DOHH2 (cell line): ENCODE data around the gene BCAS1.

Source experiments
- H3F3A ChIP-seq: fragments of 200-600 bp; sonication (generic), shearing (Covaris generic); 2 replicates; pipeline ENCODE4 v1.6.0; 2016; ENCODE audit warnings: antibody characterized with exemption, mild to moderate bottlenecking; ENCODE audit not compliant: control insufficient read depth, insufficient read depth
- H3K27ac ChIP-seq: fragments of 200-600 bp; sonication (generic); 2 replicates; pipeline ENCODE4 v1.5.1; 2014; ENCODE audit warnings: low read depth, mild to moderate bottlenecking, low read length, moderate library complexity
- H3K27me3 ChIP-seq: fragments of 200-600 bp; sonication (generic); 2 replicates; pipeline ENCODE4 v1.6.1; 2014; ENCODE audit warnings: mild to moderate bottlenecking, low read length, mixed read lengths; ENCODE audit not compliant: control insufficient read depth
- H3K36me3 ChIP-seq: fragments of 200-600 bp; sonication (generic); 2 replicates; pipeline ENCODE4 v1.6.1; 2014; ENCODE audit warnings: mild to moderate bottlenecking, low read length, moderate library complexity, mixed read lengths; ENCODE audit not compliant: control insufficient read depth
- H3K4me1 ChIP-seq: fragments of 200-600 bp; sonication (generic); 2 replicates; pipeline ENCODE4 v1.6.1; 2014; ENCODE audit warnings: mild to moderate bottlenecking, low read length, mixed read lengths; ENCODE audit not compliant: control insufficient read depth
- H3K4me2 ChIP-seq: fragments of 200-600 bp; sonication (generic); 2 replicates; pipeline ENCODE4 v1.6.0; 2014; ENCODE audit warnings: mild to moderate bottlenecking, low read length, moderate library complexity
- H3K4me3 ChIP-seq: fragments of 200-600 bp; sonication (generic); 2 replicates; pipeline ENCODE4 v1.5.1; 2014; ENCODE audit warnings: mild to moderate bottlenecking, low read length, mixed read lengths
- H3K79me2 ChIP-seq: fragments of 200-600 bp; sonication (generic); 2 replicates; pipeline ENCODE4 v1.6.1; 2014; ENCODE audit warnings: mild to moderate bottlenecking, low read length, mixed read lengths; ENCODE audit not compliant: control insufficient read depth
- H3K9me2 ChIP-seq: fragments of 200-600 bp; sonication (generic); replicated peaks from 2 replicates; pipeline ENCODE4 v1.6.1; 2014; ENCODE audit warnings: mild to moderate bottlenecking, low read length, mixed read lengths; ENCODE audit not compliant: control insufficient read depth
- H3K9me3 ChIP-seq: fragments of 200-600 bp; sonication (generic); 2 replicates; pipeline ENCODE4 v1.6.1; 2014; ENCODE audit warnings: antibody characterized with exemption, low read length, mixed read lengths; ENCODE audit not compliant: control insufficient read depth, insufficient read depth
- H4K20me1 ChIP-seq: fragments of 200-600 bp; sonication (generic); 2 replicates; pipeline ENCODE4 v1.6.0; 2014; ENCODE audit warnings: low read depth, mild to moderate bottlenecking, antibody characterized with exemption, low read length, moderate library complexity; ENCODE audit not compliant: control insufficient read depth, insufficient read depth
- EZH2phosphoT487 ChIP-seq: fragments of 200-600 bp; sonication (generic); IDR thresholded peaks from 2 replicates; pipeline ENCODE4 v1.6.1; 2017; ENCODE audit warnings: borderline replicate concordance, mild to moderate bottlenecking, antibody characterized with exemption, low read length, moderate library complexity, mixed read lengths
- TF ChIP-seq, protein P1 (sequence below): fragments of 200-600 bp; sonication (generic); IDR thresholded peaks from one replicate; pipeline ENCODE4 v1.5.1; 2014; ENCODE audit warnings: antibody characterized with exemption, mild to moderate bottlenecking, low read depth, low read length; ENCODE audit not compliant: poor library complexity, severe bottlenecking

Gene BCAS1

GRCh38 chr20:54104781-54105180 is 34.4 kb upstream of the BCAS1 start:
- no peaks in the 10 kb centered on the region for H3K79me2 ChIP-seq
- H3K27me3 ChIP-seq = peaks cover 17% of the 10 kb centered on the region
- no peak overlapping the region for H3K4me3 ChIP-seq
- no peak overlapping the region for H3K27ac ChIP-seq
- no peaks in the 10 kb centered on the region for H3K4me1 ChIP-seq
- H3F3A ChIP-seq = no peaks in the 10 kb centered on the region
- H3K4me2 ChIP-seq = no peak overlapping the region
- no peaks in the 10 kb centered on the region for H3K9me3 ChIP-seq
- H4K20me1 ChIP-seq = no peaks in the 10 kb centered on the region
- no peaks in the 10 kb centered on the region for H3K9me2 ChIP-seq
- no peak for TF ChIP-seq EZH2phosphoT487
- TF ChIP-seq, protein P1, sequence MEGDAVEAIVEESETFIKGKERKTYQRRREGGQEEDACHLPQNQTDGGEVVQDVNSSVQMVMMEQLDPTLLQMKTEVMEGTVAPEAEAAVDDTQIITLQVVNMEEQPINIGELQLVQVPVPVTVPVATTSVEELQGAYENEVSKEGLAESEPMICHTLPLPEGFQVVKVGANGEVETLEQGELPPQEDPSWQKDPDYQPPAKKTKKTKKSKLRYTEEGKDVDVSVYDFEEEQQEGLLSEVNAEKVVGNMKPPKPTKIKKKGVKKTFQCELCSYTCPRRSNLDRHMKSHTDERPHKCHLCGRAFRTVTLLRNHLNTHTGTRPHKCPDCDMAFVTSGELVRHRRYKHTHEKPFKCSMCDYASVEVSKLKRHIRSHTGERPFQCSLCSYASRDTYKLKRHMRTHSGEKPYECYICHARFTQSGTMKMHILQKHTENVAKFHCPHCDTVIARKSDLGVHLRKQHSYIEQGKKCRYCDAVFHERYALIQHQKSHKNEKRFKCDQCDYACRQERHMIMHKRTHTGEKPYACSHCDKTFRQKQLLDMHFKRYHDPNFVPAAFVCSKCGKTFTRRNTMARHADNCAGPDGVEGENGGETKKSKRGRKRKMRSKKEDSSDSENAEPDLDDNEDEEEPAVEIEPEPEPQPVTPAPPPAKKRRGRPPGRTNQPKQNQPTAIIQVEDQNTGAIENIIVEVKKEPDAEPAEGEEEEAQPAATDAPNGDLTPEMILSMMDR = no peak
- no peaks in the 10 kb centered on the region for H3K36me3 ChIP-seq

- Histone ChIP-seq H4K20me1 (no peaks in the 10 kb centered on the region), H3K27ac (no peak overlapping the region), H3K4me2 (no peak overlapping the region), H3F3A (no peaks in the 10 kb centered on the region), H3K9me2 (no peaks in the 10 kb centered on the region), H3K36me3 (no peaks in the 10 kb centered on the region), H3K79me2 (no peaks in the 10 kb centered on the region), H3K4me3 (no peak overlapping the region), H3K4me1 (no peaks in the 10 kb centered on the region), H3K9me3 (no peaks in the 10 kb centered on the region), H3K27me3 (peaks cover 17% of the 10 kb centered on the region)
- no peak for TF ChIP-seq EZH2phosphoT487
- TF ChIP-seq, protein P1 = no peak
Observed at GRCh38 chr20:54103762-54104600, 33.6 kb upstream of the BCAS1 start.

DNA sequence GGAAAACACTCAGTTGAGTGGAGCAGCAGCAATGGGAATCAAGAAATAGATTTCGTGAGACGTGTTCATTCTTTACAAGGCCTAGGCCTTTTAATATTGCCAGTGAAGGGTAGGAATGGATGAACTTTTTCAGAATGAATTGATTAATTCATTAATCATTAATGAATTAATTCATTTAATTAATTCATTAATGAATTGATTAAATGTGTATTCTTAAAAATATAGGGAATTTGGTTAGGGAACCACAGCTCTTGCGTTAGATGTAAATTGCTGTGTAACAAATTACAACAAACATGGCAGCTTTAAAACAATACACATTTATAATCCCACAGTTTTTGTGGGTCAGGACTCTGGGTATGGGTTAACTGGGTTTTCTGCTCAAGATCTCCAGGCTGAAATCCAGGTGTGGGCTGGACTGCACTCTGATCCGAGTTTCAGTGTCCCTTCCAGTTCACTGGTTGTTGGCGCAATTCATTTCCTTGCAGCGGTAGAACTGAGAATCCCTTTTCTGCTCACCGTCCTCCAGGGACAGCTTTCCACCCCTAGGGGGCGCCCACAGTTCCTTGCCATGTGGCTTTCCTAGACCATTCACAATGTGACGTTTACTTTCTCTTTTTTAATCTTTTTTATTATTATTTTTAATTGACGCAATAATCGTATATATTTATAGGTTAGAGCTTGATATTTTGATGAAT is 32.8 kb upstream of the BCAS1 start:
- no peaks in the 10 kb centered on the region for H3F3A ChIP-seq
- no peaks in the 10 kb centered on the region for H3K4me1 ChIP-seq
- TF ChIP-seq, protein P1 = peak; percentile 73
- TF ChIP-seq EZH2phosphoT487 = no peak
- no peaks in the 10 kb centered on the region for H3K9me3 ChIP-seq
- H3K36me3 ChIP-seq = no peaks in the 10 kb centered on the region
- no peaks in the 10 kb centered on the region for H3K9me2 ChIP-seq
- H4K20me1 ChIP-seq = no peaks in the 10 kb centered on the region
- no peak overlapping the region for H3K27ac ChIP-seq
- H3K79me2 ChIP-seq = no peaks in the 10 kb centered on the region
- peaks cover 17% of the 10 kb centered on the region for H3K27me3 ChIP-seq
- no peak overlapping the region for H3K4me3 ChIP-seq
- H3K4me2 ChIP-seq = no peak overlapping the region
